PC-3 (cell line): ENCODE data around the gene PRKRIP1.

Experiments
- CTCF ChIP-seq: fragments of 300-600 bp; sonication (generic); conservative IDR thresholded peaks from 2 replicates; pipeline ENCODE4 v1.5.1; 2017; ENCODE audit warnings: antibody characterized with exemption, low read depth, mild to moderate bottlenecking, low read length
- EZH2phosphoT487 ChIP-seq: fragments of 300-600 bp; sonication (generic); IDR thresholded peaks from 2 replicates; pipeline ENCODE4 v1.6.1; 2018; ENCODE audit warnings: mild to moderate bottlenecking, antibody characterized with exemption, low read length, borderline replicate concordance

DNA sequence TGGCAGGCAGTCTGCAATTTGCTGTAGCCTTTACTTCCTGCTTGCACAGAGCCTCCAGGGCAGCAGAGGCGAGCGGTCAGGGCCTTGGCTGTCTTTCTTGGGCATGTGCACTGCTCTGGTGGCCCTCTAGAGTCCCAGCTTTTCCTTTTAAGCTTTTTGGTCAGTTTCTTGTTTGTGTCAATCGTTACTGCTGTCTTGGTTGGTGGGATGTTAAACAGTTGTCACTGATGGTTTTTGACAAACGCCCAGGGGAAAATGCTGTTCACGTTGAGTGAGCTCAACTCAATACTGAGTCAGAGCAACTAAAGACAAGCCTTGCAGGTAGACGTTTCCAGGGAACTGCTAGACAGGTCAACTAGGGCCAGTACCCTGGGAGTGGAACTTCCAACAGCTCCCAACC is 14.0 kb downstream of the PRKRIP1 start:
- TF ChIP-seq CTCF (no peak), EZH2phosphoT487 (no peak)
